Dermis microvascular lymphatic vessel endothelial cell (primary cell): ENCODE measurements around the gene LAMA3. TPM values are rescaled to one million over a fixed set of nuclear protein-coding genes. Genes with fewer than 3 reads are reported as not detected.

Experiments used
- DNase-seq, 2 donors: peaks; one replicate each; pipeline versions ENCODE4 v3.0.0 to v3.0.0-alpha.2; 2010; ENCODE audit warnings: low read depth in 2 of 2
- total RNA-seq: library from RNA; depleted of rRNA; stranded (reverse); fragments of >200 nt; gene quantifications from 2 replicates; pipeline ENCODE4 v1.2.1, GENCODE V29; 2014

LAMA3 gene
- total RNA-seq, 1 donor from 2014 or later: 6.5 TPM

DNA sequence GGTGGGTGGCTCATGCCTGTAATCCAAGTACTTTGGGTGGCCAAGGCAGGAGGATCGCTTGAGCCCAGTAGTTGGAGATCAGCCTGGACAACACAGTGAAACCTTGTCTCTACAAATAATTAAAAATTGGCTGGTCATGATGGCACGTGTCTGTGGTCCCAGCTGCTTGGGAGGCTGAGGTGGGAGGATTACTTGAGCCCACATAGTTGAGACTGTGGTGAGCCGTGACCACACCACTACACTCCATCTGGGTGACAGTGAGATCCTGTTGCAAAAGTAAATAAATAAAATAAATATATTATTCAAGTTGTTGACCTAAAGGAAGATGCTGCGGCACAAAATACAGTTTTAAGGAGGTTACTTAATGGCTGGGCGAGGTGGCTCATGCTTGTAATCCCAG, 72.7 kb downstream of the LAMA3 start:
- DNase-seq: no peak

DNA sequence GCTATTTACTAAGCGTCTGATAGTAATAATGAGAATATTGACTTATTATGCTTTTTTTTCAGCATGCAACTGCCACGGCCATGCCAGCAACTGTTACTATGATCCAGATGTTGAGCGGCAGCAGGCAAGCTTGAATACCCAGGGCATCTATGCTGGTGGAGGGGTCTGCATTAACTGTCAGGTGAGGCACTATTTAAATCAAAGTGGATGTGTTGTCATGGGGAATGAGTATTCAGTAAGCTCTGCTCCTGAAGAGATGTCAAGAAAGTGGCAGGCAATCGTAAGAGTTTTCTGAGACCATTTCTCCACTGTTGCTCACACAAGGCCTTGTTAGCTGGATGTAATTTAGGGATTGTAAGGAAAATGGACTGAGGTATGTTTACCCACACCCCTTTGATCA, 74.1 kb downstream of the LAMA3 start:
- no peak for DNase-seq

DNA sequence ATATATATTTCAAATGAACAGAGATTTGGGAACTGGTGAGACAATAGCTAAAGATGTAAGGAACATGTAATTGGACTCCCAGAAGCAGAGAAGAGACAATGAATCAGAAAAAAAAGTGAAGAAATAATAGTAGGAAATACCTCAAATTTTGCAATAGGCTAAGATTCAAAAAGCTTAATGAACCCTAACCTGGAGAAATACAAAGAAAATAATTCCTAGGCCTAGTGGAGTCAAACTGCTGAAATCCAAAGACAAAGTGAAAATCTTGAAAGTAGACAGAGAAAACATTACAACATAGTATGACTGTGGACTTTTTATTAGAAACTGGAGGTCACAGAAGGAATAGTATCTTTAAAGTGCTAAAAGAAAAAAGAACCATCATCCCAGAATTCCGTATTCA, 76.7 kb downstream of the LAMA3 start:
- DNase-seq: no peak

DNA sequence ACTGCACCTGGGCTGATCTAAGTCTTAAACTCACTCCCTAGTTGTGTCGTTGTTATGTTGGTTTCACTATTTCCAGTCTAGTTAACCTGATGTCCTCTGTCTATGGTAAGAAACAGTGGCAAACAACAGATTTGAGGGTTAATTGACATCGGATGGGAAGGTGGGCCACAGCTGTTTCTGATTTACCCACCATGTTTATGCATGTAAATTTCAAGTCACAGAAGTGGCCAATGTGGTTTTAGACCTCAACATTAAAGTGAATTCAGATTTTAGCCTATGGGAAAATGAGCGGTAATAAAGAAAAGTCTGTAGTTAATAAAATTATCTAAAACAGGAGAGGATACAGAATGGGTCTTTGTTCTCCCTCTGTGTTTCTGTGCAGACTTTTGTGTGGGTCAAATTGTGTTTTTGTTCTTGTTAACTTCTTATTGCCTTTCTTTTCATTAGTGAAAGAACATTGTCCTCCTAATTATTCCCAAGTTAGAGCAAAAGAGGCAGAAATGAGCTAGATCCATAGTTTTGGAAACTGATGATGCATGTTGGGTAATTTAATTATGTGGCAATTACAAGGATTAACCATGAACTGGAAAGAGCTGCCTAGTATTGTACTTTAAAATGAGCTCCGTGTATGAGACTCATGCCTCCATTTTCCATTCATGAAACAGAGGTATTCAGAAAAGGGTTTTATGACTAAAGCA, 83.2 kb downstream of the LAMA3 start:
- no peak for DNase-seq

DNA sequence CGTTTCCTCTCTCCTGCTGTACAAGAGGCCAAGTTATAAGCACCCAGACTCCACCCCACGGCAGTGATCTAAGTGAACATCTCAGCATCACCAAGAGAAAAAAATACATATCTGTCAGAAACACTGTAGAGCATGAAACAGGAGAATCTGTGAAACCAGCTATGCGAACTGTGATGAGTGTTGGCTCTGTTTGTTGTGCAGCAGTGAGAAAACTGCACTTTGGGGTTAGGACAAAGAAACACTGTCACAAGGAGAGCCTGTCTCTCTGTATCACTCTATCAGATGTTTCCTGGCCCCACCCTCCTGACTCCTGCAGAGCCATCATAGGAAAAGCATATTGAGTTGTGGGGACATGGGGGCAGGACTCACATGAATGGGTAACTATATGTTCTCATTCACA, 87.1 kb downstream of the LAMA3 start:
- DNase-seq: no peak

DNA sequence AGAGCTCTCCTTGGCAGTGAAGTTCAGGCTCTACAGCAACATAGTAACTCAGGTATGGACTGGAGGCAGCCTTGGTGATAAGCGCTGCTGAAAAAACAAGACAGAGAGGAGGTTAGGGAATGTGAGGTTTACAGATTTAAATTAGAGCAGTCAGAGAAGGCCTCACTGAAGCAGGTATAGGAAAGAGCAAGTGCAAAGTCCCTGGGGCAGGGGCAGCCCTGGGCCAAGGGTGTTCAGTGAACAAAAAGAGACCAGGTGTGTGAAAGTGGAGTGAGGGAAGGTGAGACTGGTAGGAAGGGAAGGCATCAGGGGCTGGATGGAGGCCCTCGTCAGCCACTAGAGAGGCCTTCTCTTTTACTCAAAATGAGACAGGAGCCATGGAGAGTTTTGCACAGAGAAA, 89.6 kb downstream of the LAMA3 start:
- DNase-seq: no peak

DNA sequence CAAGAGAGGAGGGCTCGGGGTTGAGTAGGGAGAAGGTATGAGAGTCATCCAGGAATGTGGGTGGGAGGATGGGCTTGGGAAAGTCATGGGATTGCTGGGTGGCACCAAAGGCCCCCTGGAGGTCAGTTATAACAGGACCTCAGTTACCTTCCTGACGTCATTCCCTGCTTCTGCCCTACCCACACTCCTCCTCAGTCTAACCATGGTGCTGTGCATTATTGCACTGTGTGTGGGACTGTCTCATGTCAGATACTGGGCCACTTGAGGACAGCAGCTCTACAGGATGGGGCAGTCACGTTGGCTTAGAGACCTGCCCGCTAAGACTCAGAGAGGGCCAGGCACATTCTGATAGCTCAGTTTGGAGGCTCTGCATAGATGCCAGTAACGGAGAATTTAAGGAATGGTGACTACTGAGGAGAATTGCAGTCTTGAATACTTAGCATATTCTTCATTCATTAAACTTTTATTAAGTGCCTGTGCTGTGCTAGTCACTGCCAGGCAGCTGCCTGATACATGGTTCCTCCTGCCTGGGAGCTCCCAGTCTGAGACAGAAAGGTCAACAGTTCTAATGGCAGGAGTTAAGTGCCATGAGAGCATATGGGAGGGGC, 90.5 kb downstream of the LAMA3 start:
- no peak for DNase-seq

DNA sequence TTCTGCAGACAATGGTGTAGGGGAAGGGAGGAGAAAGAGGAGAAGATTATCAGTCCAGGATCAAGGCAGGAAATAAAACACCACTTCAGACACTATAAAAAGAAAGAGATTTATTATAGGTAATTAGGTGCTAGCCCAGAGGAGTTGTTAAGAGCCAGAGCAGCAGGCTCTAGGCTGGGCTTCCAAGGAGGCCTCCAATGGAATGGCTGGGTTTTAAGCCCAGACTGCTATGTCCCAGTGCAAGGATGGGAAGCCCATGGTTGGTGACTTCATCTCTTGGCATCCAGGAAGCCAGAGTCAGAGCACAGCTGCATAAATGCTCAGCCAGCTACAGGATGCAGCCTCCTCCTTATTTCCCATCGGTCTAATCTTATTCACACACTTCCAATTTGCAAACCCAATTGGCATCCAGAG, 95.6 kb downstream of the LAMA3 start:
- peak in 1 of 2 donors; percentile 84 for DNase-seq

DNA sequence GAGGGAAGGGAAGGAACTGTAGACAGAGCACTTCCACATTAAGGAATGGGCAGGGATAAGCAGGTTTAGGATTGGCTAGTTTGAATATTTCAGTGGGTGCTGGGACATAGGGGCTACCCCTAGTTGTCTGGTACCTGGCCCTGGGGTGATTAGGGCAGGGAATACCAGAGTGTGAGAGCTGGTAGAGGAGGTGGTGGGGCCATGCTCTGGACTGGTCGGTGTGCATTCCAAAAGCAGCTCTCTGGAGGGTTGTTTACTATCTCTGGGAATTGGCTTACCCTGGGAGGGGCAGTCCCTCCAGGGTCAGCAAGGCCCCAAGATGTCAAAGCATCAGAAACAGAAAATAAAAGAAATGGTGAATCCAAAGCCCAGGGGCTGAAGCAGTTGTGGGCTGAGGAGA, 103.8 kb downstream of the LAMA3 start:
- no peak for DNase-seq

DNA sequence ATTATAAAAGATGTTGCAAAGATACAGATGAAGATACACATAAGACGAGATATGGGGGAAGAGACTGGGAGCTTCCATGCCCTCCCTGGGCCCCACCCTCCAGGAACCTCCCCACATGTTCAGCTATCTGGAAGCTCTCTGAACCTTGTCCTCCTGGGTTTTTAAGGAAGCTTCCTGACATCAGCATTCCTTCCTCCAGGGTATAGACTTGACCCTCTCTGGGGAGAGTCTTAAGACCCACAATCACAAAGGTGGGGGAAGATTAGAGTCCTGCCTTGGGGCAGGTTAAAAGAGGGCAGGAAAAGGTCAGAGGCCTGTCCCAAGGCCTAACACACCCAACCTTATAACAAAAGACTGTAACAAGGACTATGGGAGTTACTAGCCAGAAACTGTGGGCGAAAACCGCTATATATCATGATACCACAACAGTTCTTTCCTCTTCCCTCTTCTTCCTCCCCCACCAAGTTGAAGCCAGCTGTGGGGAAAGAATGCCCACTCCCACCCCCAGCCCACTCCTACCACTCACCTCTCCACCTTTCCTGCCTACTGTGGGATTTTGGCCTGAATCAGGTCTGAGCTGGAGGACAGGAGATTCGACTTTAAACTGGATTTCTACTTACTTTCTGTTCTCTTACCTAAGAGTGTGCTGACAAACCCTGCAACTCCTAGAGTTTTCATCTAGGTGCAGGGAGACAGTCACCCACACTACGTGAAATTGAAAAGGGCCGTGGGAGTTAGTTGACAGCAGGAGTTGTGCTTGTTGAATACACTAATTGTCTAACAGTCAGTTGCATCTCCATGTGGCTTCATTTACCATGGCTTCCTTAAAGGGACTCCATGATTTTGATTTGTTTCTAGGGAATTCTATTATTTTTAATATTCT, 105.0 kb downstream of the LAMA3 start:
- no peak for DNase-seq

DNA sequence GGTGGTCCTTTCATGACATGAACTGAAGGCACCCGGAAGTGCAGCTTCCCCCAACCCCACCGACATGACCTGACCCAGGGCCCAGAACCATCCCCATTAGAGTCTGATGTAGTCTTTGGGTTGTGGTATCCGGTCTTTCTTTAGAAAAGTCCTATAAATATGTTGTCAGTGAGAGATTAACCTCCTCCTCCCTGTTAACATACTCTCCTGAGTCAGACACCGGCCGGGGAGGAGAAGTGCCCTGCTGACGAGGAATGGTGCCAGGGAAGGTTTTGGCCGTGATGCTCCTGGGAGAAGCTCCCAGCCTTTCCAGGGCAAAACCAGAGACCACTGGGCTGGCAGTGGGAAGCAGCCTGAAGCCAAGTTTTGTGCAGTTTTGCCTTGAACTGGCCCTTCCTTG, 109.0 kb downstream of the LAMA3 start:
- DNase-seq: peak; percentile 3 to 43

DNA sequence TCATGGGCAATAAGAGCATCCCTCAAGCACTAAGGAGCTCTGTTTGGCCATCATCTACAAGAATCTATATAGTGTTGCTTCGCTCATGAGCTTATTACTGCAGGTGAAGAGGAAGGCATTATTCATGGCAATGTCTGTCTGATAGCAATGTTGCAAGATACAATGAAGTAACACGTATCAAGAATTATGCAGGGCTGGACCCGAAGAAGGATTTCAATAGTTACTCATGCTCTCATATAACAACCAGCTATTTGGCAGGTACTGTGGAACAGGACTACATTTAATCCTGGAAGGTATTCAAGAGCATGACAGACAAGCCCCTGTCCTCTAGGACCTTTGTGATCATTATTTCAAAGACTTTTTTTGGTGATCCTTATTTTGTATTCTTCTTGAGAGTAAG, 109.6 kb downstream of the LAMA3 start:
- DNase-seq: no peak

DNA sequence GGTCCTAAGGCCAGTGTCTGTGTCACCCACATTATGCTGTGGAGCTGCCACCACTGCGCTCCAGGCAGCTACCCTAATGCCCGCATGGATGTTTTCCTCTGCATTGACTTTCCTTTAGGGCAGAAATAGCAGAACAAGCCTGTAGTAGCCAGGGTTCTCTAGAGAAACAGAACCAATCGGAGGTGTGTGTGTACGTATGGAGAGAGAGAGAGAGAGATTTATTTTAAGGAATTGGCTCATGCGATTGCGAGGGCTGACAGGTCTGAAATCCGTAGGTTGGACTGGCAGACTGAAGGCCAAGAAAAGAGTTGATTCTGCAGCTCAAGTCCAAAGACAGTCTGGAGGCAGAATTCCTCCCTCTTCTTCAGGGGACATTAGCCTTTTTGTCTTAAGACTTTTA, 110.3 kb downstream of the LAMA3 start:
- no peak for DNase-seq

DNA sequence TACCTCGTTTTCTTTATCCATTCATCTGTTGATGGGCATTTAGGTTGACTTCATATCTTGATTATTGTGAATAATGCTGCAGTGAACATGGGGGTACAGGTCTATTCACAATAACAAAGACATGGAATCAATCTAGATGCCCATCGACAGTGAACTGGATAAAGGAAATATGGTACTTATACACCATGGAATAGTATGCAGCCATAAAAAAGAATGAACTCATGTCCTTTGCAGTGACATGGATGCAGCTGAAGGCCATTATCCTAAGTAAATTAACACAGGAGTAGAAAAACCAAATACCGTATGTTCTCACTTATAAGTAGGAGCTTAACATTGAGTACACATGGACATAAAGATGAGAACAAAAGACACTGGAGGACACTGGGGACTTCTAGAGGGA, 111.6 kb downstream of the LAMA3 start:
- no peak for DNase-seq

DNA sequence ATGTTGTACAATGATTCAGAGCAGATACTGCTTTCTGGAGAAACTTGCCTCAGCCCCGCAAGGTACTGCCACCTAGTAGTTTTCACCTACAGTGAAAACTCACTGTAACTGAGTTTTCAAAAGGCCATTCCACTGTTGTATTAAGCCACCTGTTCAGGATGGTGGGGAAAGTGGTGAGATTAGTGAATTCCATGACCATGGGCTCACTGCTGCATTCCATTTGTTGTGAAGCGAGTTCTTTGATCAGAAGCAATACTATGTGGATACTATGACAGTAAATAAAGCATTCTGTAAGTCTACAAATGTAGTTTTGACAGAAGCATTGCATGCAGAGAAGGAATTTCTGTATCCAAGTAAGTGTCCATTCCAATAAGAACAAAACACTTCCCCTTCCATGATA, 113.6 kb downstream of the LAMA3 start:
- no peak for DNase-seq

DNA sequence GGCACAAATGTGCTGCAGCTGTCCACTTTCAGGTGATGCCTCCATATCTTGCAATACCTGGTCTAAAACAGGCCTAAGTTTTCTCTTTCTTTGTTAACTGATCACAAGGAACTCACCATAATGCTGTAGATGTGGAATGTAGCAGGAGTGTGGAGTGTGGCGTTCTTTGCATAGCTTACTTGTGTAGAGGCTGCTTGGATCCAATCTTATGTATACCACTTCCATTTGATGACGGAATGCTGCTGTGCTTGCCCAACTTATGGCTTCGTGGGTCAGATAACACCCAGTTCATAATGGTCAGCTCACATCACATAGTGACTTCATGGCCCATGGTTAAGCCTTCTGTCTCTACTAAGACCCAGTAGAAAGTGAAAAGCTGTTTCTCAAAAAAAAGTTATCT, 114.5 kb downstream of the LAMA3 start:
- DNase-seq: no peak

DNA sequence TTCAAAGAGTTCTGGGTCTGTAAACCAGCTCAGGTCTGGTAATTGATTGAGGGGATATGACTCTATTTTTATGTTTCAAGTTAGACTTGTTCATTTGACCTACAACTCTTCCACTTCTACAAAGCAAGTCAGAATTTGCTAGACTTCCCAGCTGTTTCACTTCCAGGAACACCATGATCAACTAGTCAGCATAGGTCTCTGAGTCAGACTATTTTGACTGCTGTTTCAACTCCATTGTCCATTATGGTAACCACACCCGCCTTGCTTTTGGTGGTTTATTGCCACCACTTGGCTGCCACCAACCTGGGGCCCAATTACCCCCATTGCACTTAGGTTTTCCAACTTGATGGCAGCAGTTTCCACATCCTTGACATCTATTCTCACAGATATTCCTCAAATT, 116.6 kb downstream of the LAMA3 start:
- peak in 1 of 2 donors; percentile 30 for DNase-seq

DNA sequence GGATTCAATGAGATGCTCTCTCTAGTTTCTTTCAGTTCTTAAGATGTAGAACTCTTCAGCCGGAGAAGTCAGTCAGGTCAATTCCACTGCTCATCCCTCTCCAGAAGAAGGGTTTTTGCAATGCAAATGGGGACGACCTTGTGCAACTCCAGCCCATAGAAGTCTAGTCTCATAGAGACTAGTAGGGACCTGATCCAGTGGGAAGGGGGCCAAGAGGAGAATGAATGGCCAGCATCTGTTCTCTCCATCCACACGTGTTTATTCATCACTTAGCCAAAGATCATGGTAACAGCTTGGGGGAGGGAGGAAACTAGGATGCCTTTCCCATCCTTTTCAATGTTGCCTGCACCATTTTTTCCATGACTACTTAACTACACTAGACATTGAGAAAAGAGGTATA, 120.2 kb downstream of the LAMA3 start:
- no peak for DNase-seq

DNA sequence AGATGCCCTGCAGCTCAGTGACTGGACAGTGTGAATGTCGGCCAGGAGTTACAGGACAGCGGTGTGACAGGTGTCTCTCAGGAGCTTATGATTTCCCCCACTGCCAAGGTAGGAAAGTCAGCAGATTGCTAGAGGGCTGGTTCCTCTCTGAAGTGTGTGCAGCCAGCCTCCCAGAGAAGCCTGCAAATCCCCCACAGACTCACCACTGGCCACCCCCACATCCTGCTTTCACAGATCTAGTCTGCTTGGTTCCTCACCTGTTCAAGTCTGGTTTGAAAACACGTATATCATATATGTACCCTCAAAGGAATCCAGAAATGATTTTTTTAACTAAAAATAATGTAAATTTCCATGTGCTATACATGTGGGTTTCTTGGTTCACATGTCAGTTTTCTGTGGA, 121.1 kb downstream of the LAMA3 start:
- no peak for DNase-seq

DNA sequence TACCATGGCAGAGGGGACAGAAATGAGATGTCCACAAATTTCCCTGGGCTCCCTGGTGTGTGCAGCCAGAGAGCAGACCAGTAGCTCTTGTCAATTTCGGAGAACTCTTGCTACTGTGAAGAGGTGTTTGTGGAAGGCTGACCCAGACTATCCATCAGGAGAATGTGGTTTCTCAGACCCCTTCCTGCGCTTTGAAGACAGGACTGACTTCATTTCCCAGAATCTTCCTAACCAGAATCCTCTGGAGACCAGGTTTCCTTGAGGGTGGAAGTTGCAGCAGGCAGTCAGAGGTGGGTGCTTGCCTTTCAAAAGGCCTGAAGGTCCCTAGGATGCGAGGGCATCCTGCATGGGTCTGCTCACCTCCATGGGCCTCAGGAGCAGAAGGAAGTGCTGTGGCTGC, 121.9 kb downstream of the LAMA3 start:
- DNase-seq: no peak

DNA sequence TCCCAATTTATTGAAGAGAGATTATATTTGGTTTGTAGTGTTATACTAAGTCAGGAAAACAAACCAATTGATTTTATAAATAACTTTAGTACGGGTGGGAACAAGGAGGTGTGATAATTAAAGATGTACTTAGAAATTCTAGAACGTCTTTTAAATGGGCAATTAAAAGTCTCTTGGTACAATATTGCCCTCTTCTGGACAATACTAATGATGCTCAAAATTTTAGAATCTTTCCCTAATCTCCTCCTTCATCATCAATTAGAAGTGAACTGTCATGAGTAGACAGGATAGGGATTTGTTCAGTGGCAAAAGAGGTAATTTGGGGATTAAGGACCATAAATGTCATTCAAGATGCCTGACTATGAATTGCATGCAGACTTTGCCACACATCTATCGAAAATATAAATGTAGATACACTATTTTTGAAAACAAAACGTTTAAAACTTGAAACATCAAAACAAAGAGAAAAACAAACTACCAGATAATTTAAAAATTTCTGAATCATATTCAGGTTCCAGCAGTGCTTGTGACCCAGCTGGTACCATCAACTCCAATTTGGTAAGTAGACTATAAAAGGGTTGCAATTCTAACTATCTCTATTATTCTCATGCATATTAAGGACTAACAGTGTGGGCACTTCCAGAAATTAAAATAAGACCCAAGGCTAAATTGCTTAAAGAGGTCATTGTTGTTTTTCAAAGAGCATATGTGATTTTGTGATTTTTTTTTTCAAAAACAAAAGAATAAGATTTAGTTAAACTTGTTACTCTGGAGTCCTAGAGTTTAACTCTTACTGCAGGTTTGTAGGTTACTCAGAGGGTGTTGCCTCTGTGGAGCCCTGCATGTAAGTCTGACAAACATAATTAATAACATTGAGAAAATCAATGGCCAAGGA, 123.5 kb downstream of the LAMA3 start:
- DNase-seq: peak in 1 of 2 donors; percentile 40
